Stimulated activated CD4-positive, alpha-beta T cell treated with anti-CD3 and anti-CD28 coated beads, Interleukin-12 subunit alpha, Interleukin-12 subunit beta, amount 100 ng/mL, for 4 hours (primary cell): ENCODE data around the gene LY6G6C.

Source experiments
- DNase-seq: peaks from one replicate; pipeline ENCODE4 v3.0.0-alpha.2; 2020

LY6G6C gene

GRCh38 chr6:31702819-31703716, 18.5 kb downstream of the LY6G6C start, which contains the start of gene ABHD16A:
Gene ABHD16A, minus strand, starts transcription at chr6:31703324. Its CDS starts 43 bp downstream, at chr6:31703281.
- peak; percentile 95 for DNase-seq

- DNase-seq = peak; percentile 18
These were observed 19.1 kb downstream of the LY6G6C start for GRCh38 chr6:31702405-31702818.

GRCh38 chr6:31701666-31702404, 19.7 kb downstream of the LY6G6C start:
- no peak for DNase-seq

GRCh38 chr6:31700740-31701401, 20.7 kb downstream of the LY6G6C start:
- DNase-seq = no peak

- DNase-seq = no peak
These were observed 24.0 kb downstream of the LY6G6C start for GRCh38 chr6:31697555-31697954.

GRCh38 chr6:31693535-31693934, 28.0 kb downstream of the LY6G6C start:
- DNase-seq = no peak

GRCh38 chr6:31692886-31693285, 28.7 kb downstream of the LY6G6C start:
- no peak for DNase-seq

GRCh38 chr6:31692353-31692752, 29.2 kb downstream of the LY6G6C start:
- no peak for DNase-seq

- no peak for DNase-seq
These were observed 29.9 kb downstream of the LY6G6C start for GRCh38 chr6:31691564-31692108.

- no peak for DNase-seq
These were observed 30.5 kb downstream of the LY6G6C start for GRCh38 chr6:31691078-31691463.

GRCh38 chr6:31690231-31691077, 31.1 kb downstream of the LY6G6C start:
- no peak for DNase-seq

GRCh38 chr6:31689249-31690110, 32.1 kb downstream of the LY6G6C start:
- no peak for DNase-seq

GRCh38 chr6:31687860-31688693, 33.5 kb downstream of the LY6G6C start:
- no peak for DNase-seq

- DNase-seq = no peak
These were observed 34.2 kb downstream of the LY6G6C start for GRCh38 chr6:31687321-31687720.

- no peak for DNase-seq
These were observed 35.1 kb downstream of the LY6G6C start for GRCh38 chr6:31686483-31686882.

GRCh38 chr6:31683591-31683990, 38.0 kb downstream of the LY6G6C start:
- no peak for DNase-seq

GRCh38 chr6:31681135-31681671, 40.3 kb downstream of the LY6G6C start:
- DNase-seq = peak; percentile 41

- DNase-seq = peak; percentile 60
These were observed 41.1 kb downstream of the LY6G6C start, which contains the start of gene LY6G5C for GRCh38 chr6:31680226-31681134. Gene LY6G5C, minus strand, starts transcription at chr6:31681067. Its CDS starts 694 bp downstream, at chr6:31680373.

- DNase-seq = no peak
These were observed 43.6 kb downstream of the LY6G6C start for GRCh38 chr6:31677955-31678354.
